ENCODE measurements around the gene PIGM. TPM values are rescaled to one million over a fixed set of nuclear protein-coding genes. Genes with fewer than 3 reads are reported as not detected.

PIGM gene
- total RNA-seq, 1 experiment from 2014 or later: 7.7 TPM

DNA sequence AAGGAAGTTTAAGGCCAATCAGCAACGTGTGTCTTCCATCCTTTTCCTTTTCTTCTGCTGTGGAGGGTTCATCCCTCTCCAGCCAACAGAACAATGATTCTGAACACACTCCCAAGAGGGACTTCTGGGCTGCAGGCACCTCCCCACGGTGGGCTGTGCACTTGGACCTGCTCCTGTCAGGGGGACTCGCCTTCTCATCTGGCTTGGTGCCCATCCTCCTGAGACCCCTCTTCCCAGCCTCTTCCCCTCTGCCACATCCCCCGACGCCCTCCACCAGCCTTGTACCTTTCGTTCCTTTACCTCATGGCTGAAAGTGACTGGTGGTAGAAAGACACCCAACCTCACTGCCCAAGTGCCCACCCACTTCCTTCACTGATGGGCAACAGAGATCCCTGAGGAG lies 51.7 kb downstream of the PIGM start:
- no TSS peak for BruUV-seq (replicated peaks)
- intact Hi-C loops (cut with micrococcal nuclease): no loop called here
- H3K27ac Mint-ChIP-seq (ENCODE audit: low read depth, unreplicated experiment): no peak overlapping the region
- DNase-seq (ENCODE audit: unreplicated experiment): no peak
- no peak overlapping the region for H3K4me3 Mint-ChIP-seq (ENCODE audit: unreplicated experiment)
- H3K27me3 Mint-ChIP-seq (ENCODE audit: insufficient read depth, unreplicated experiment): no peaks in the 10 kb centered on the region
- peaks cover 24% of the 10 kb centered on the region for H3K36me3 Mint-ChIP-seq (ENCODE audit: insufficient read depth, unreplicated experiment)
- no peaks in the 10 kb centered on the region for H3K9me3 Mint-ChIP-seq (ENCODE audit: unreplicated experiment)
- peaks cover 9% of the 10 kb centered on the region for H3K4me1 Mint-ChIP-seq (ENCODE audit: insufficient read depth, unreplicated experiment)
- TF ChIP-seq, protein P1, sequence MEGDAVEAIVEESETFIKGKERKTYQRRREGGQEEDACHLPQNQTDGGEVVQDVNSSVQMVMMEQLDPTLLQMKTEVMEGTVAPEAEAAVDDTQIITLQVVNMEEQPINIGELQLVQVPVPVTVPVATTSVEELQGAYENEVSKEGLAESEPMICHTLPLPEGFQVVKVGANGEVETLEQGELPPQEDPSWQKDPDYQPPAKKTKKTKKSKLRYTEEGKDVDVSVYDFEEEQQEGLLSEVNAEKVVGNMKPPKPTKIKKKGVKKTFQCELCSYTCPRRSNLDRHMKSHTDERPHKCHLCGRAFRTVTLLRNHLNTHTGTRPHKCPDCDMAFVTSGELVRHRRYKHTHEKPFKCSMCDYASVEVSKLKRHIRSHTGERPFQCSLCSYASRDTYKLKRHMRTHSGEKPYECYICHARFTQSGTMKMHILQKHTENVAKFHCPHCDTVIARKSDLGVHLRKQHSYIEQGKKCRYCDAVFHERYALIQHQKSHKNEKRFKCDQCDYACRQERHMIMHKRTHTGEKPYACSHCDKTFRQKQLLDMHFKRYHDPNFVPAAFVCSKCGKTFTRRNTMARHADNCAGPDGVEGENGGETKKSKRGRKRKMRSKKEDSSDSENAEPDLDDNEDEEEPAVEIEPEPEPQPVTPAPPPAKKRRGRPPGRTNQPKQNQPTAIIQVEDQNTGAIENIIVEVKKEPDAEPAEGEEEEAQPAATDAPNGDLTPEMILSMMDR (IDR thresholded peaks at IDR 0.05; ENCODE audit: unreplicated experiment): no peak
- ChIA-PET CTCF (no interaction called here), POLR2A (no interaction called here)

DNA sequence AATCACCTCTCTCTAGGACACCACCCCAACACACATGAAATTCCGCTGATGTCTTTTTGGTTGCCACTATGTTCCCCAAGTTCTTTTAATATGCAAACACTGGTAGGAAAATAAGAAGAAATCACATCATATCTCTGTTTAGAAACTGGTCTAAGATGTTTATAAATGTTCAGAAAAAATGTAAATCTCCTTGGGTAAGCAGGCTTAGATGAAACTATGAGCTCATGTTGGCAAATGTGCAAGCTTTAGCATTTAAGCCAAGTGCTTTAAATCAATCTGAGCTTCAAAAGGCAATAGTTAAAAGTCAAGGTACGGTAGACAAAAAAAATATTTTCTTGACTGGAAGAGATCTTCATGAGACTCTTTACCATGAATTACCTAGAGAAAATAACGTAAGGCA lies 52.5 kb downstream of the PIGM start:
- CTCF ChIA-PET: interaction anchor here (0.6 to 4.4 kb wide), 4 partner anchors 9 to 181 kb away, joined by 3 to 26 read pairs (median 4); no protein-coding TSS in a partner anchor
- H3K27me3 Mint-ChIP-seq (ENCODE audit: insufficient read depth, unreplicated experiment): no peaks in the 10 kb centered on the region
- no peaks in the 10 kb centered on the region for H3K9me3 Mint-ChIP-seq (ENCODE audit: unreplicated experiment)
- H3K4me1 Mint-ChIP-seq (ENCODE audit: insufficient read depth, unreplicated experiment): peaks cover 9% of the 10 kb centered on the region
- H3K36me3 Mint-ChIP-seq (ENCODE audit: insufficient read depth, unreplicated experiment): peaks cover 24% of the 10 kb centered on the region
- H3K27ac Mint-ChIP-seq (ENCODE audit: low read depth, unreplicated experiment): no peak overlapping the region
- intact Hi-C loops (cut with micrococcal nuclease): no loop called here
- TF ChIP-seq, protein P1 (IDR thresholded peaks at IDR 0.05; ENCODE audit: unreplicated experiment): no peak
- H3K4me3 Mint-ChIP-seq (ENCODE audit: unreplicated experiment): no peak overlapping the region
- POLR2A ChIA-PET: interaction anchor here (0.6 to 0.7 kb wide), 3 partner anchors 15 to 283 kb away, joined by 3 to 4 read pairs (median 4); partner anchors contain the start of gene DCAF8
- DNase-seq (ENCODE audit: unreplicated experiment): no peak
- no TSS peak for BruUV-seq (replicated peaks)

DNA sequence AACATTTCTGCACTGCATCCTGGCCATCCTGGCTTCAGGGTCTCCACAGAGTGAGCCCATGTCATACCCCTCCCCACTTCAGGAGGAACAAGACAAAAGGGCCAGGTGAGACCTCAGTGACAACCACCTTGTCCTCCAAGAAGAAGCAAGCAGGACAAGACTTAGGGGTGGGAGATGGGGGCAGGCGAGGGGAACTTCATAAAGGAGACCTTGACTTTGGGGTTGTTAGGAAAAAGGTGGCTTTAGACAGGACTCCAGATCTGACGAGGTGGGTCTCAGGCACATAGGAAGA lies 53.7 kb downstream of the PIGM start:
- H3K36me3 Mint-ChIP-seq (ENCODE audit: insufficient read depth, unreplicated experiment): peaks cover 24% of the 10 kb centered on the region
- no peak overlapping the region for H3K4me3 Mint-ChIP-seq (ENCODE audit: unreplicated experiment)
- H3K9me3 Mint-ChIP-seq (ENCODE audit: unreplicated experiment): no peaks in the 10 kb centered on the region
- BruUV-seq (replicated peaks): no TSS peak
- H3K27me3 Mint-ChIP-seq (ENCODE audit: insufficient read depth, unreplicated experiment): no peaks in the 10 kb centered on the region
- no peak overlapping the region for H3K27ac Mint-ChIP-seq (ENCODE audit: low read depth, unreplicated experiment)
- POLR2A ChIA-PET: no interaction called here
- DNase-seq (ENCODE audit: unreplicated experiment): no peak
- peaks cover 9% of the 10 kb centered on the region for H3K4me1 Mint-ChIP-seq (ENCODE audit: insufficient read depth, unreplicated experiment)
- TF ChIP-seq, protein P1 (IDR thresholded peaks at IDR 0.05; ENCODE audit: unreplicated experiment): no peak
- CTCF ChIA-PET: interaction anchor here (0.6 to 4.4 kb wide), 4 partner anchors 25 to 94 kb away, joined by 3 to 26 read pairs (median 3); no protein-coding TSS in a partner anchor
- intact Hi-C loops (cut with micrococcal nuclease): no loop called here

- H3K27ac Mint-ChIP-seq (ENCODE audit: low read depth, unreplicated experiment): no peak overlapping the region
- peaks cover 9% of the 10 kb centered on the region for H3K4me1 Mint-ChIP-seq (ENCODE audit: insufficient read depth, unreplicated experiment)
- DNase-seq (ENCODE audit: unreplicated experiment): no peak
- POLR2A ChIA-PET: no interaction called here
- no peaks in the 10 kb centered on the region for H3K27me3 Mint-ChIP-seq (ENCODE audit: insufficient read depth, unreplicated experiment)
- CTCF ChIA-PET: interaction anchor here (0.7 to 4.4 kb wide), 5 partner anchors 26 to 548 kb away, joined by 3 to 26 read pairs (median 5); no protein-coding TSS in a partner anchor
- intact Hi-C loops (cut with micrococcal nuclease): no loop called here
- TF ChIP-seq, protein P1 (IDR thresholded peaks at IDR 0.05; ENCODE audit: unreplicated experiment): no peak
- H3K36me3 Mint-ChIP-seq (ENCODE audit: insufficient read depth, unreplicated experiment): peaks cover 24% of the 10 kb centered on the region
- H3K9me3 Mint-ChIP-seq (ENCODE audit: unreplicated experiment): no peaks in the 10 kb centered on the region
- H3K4me3 Mint-ChIP-seq (ENCODE audit: unreplicated experiment): no peak overlapping the region
- BruUV-seq (replicated peaks): no TSS peak
Measured at GRCh38 chr1:159977364-159978106, 54.3 kb downstream of the PIGM start.

Other genes with a start within 250 kb of the PIGM start
- not detected in 2 replicates for gene FCRL6, start 229.6 kb downstream of the PIGM start, total RNA-seq (2022)
- not detected in 2 replicates for gene SLAMF8, start 205.1 kb downstream of the PIGM start, total RNA-seq (2022)
- gene VSIG8, start 169.3 kb downstream of the PIGM start, total RNA-seq (2022): not detected in 2 replicates
- 0.32 and 0.40 TPM in 2 replicates for gene CFAP45, start 131.8 kb downstream of the PIGM start, total RNA-seq (2022)
- 464 and 483 TPM in 2 replicates for gene TAGLN2, start 106.5 kb downstream of the PIGM start, total RNA-seq (2022)
- 0.25 and 0.44 TPM in 2 replicates for gene IGSF9, start 86.4 kb downstream of the PIGM start, total RNA-seq (2022)
- gene SLAMF9, start 77.8 kb downstream of the PIGM start, total RNA-seq (2022): not detected in 2 replicates
- gene KCNJ10, start 38.2 kb upstream of the PIGM start, total RNA-seq (2022): not detected in 2 replicates
- gene KCNJ9, start 49.5 kb upstream of the PIGM start, total RNA-seq (2022): 0.07 TPM in 1 of 2 replicates, not detected in the other
- gene IGSF8, start 66.6 kb upstream of the PIGM start, total RNA-seq (2022): 13.8 and 19.7 TPM in 2 replicates
- gene ATP1A2, start 83.8 kb upstream of the PIGM start, total RNA-seq (2022): 0.07 TPM in 1 of 2 replicates, not detected in the other
- gene ATP1A4, start 119.6 kb upstream of the PIGM start, total RNA-seq (2022): not detected in 2 replicates
- gene CASQ1, start 158.6 kb upstream of the PIGM start, total RNA-seq (2022): not detected in 2 replicates
- gene PEA15, start 173.4 kb upstream of the PIGM start, total RNA-seq (2022): 183 and 198 TPM in 2 replicates
- 181 and 208 TPM in 2 replicates for gene DCAF8, start 230.6 kb upstream of the PIGM start, total RNA-seq (2022)

Measured in MCF 10A (cell line).